Upper lobe of left lung (tissue), 4 donors: ENCODE results near the gene CACNA1D.

ENCODE experiments used
- CTCF ChIP-seq, 6 experiments: fragments of 450-650 bp in 4 of 6; fragments of 200-600 bp in 2 of 6; sonication (generic) in 2 of 6; IDR thresholded peaks; one replicate each; pipeline ENCODE4 v1.5.1; 2016 to 2019; ENCODE audit warnings: antibody characterized with exemption in 6 of 6
- POLR2AphosphoS5 ChIP-seq, 2 donors: sonication (generic); formaldehyde crosslinking; IDR thresholded peaks; one replicate each; pipeline ENCODE4 v1.5.1; 2017; ENCODE audit warnings: antibody characterized with exemption in 2 of 2

- no peak for TF ChIP-seq POLR2AphosphoS5 (IDR thresholded peaks at IDR 0.05)
- TF ChIP-seq CTCF (IDR thresholded peaks at IDR 0.05), result no peak
Observed at GRCh38 chr3:53649816-53650215, 155.4 kb downstream of the CACNA1D start.
